Endodermal cell (in vitro differentiated cells): ENCODE data around the gene ANKRD39. TPM values are rescaled to one million over a fixed set of nuclear protein-coding genes. Genes with fewer than 3 reads are reported as not detected.

ENCODE experiments used
- DNase-seq: peaks from one replicate; pipeline ENCODE4 v3.0.0-alpha.2; 2017
- H3K27ac ChIP-seq: 2 replicates; pipeline ENCODE4 v1.5.1; 2013; ENCODE audit warnings: mild to moderate bottlenecking, low read depth, low read length, moderate library complexity
- H3K27me3 ChIP-seq: 2 replicates; pipeline ENCODE4 v1.6.1; 2013; ENCODE audit warnings: mild to moderate bottlenecking, low read length, moderate library complexity; ENCODE audit not compliant: insufficient read depth, control insufficient read depth, poor library complexity, severe bottlenecking
- H3K36me3 ChIP-seq: 2 replicates; pipeline ENCODE4 v1.7.0; 2013; ENCODE audit warnings: mild to moderate bottlenecking, low read length, moderate library complexity; ENCODE audit not compliant: control insufficient read depth, insufficient read depth
- H3K4me1 ChIP-seq: one replicate; pipeline ENCODE4 v1.7.0; 2013; ENCODE audit warnings: low read length; ENCODE audit not compliant: control insufficient read depth, insufficient read depth
- H3K4me3 ChIP-seq: 2 replicates; pipeline ENCODE4 v1.5.1; 2013; ENCODE audit warnings: mild to moderate bottlenecking, low read length, moderate library complexity
- H3K9ac ChIP-seq: 2 replicates; pipeline ENCODE4 v1.6.1; 2013; ENCODE audit warnings: mild to moderate bottlenecking, low read length, moderate library complexity; ENCODE audit not compliant: poor library complexity, severe bottlenecking; ENCODE audit errors: extremely low read depth
- H3K9me3 ChIP-seq: 2 replicates; pipeline ENCODE4 v1.6.1; 2013; ENCODE audit warnings: mild to moderate bottlenecking, low read length, moderate library complexity; ENCODE audit not compliant: control insufficient read depth
- H3K27ac Mint-ChIP-seq: 2 replicates; pipeline ENCODE4 v1.8.0; 2020; ENCODE audit warnings: mixed read lengths
- H3K27me3 Mint-ChIP-seq: 2 replicates; pipeline ENCODE4 v1.8.0; 2021; ENCODE audit warnings: mild to moderate bottlenecking, mixed read lengths; ENCODE audit not compliant: insufficient read depth
- H3K36me3 Mint-ChIP-seq: 2 replicates; pipeline ENCODE4 v1.8.0; 2020; ENCODE audit warnings: low read depth, mixed read lengths
- H3K4me1 Mint-ChIP-seq: 2 replicates; pipeline ENCODE4 v1.8.0; 2020; ENCODE audit warnings: mixed read lengths
- H3K4me3 Mint-ChIP-seq: 2 replicates; pipeline ENCODE4 v1.8.0; 2020; ENCODE audit warnings: mild to moderate bottlenecking, moderate library complexity, mixed read lengths
- H3K9me3 Mint-ChIP-seq: 2 replicates; pipeline ENCODE4 v1.8.0; 2020; ENCODE audit warnings: mild to moderate bottlenecking, mixed read lengths
- WGBS, 2 experiments: methylation state at CpG; one replicate each; pipeline versions ENCODE4 v1.1.5 to v1.1.7; 2013; ENCODE audit warnings: missing lambda C conversion rate in 2 of 2, mixed read lengths in 1 of 2; ENCODE audit not compliant: insufficient coverage in 1 of 2, insufficient read length in 1 of 2; 5-methylcytosine and 5-hydroxymethylcytosine counted together
- total RNA-seq, 2 donors: library from RNA; stranded (reverse); fragmentation: NEBNext Ultra II Directional in 1 of 2; extraction: Animal tissue kit (Norgen Biotek cat#: 25700) in 1 of 2; gene quantifications; 2 replicates in 1 of 2; 3 replicates in 1 of 2; pipeline ENCODE4 v1.2.1, GENCODE V29; 2021
- TF ChIP-seq, protein P1 (sequence below): fragments of 200-600 bp; sonication (generic); conservative IDR thresholded peaks from 2 replicates; pipeline ENCODE4 v1.5.0; 2021; ENCODE audit warnings: antibody characterized with exemption, mild to moderate bottlenecking

ANKRD39 gene
- total RNA-seq, 2 donors from 2014 or later = 14.6 to 16.7 TPM

DNA sequence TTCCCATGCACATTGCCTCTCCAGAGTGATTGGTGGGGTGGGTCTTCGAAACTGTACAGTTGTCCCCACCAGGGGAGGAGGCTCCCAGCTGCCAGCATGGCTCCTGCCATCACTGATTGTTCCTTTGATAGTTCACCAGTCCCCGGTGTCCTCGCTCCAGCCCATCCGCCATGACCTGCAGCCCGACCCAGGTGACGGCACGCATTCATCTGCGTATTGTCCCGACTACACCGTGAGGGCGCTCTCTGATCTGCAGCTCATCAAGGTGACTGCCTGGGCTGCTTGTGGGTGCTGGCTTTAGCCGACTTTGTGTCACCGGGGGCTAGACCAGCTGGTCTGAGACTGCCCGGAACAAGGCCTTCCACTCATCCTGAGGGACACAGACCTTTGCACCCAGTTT, 29.4 kb downstream of the ANKRD39 start:
- no peaks in the 10 kb centered on the region for H3K9me3 Mint-ChIP-seq
- peaks cover 11% of the 10 kb centered on the region for H3K4me1 Mint-ChIP-seq
- H3K4me3 ChIP-seq = no peak overlapping the region
- H3K27me3 Mint-ChIP-seq = no peaks in the 10 kb centered on the region
- H3K4me1 ChIP-seq = peaks cover 17% of the 10 kb centered on the region
- H3K9ac ChIP-seq = no peak overlapping the region
- WGBS, 2 experiments = 95 to 96% methylated on average over 14 of the region's 14 CpGs
- H3K4me3 Mint-ChIP-seq = no peak overlapping the region
- H3K36me3 Mint-ChIP-seq = peaks cover 73% of the 10 kb centered on the region
- H3K9me3 ChIP-seq = no peaks in the 10 kb centered on the region
- TF ChIP-seq, protein P1, sequence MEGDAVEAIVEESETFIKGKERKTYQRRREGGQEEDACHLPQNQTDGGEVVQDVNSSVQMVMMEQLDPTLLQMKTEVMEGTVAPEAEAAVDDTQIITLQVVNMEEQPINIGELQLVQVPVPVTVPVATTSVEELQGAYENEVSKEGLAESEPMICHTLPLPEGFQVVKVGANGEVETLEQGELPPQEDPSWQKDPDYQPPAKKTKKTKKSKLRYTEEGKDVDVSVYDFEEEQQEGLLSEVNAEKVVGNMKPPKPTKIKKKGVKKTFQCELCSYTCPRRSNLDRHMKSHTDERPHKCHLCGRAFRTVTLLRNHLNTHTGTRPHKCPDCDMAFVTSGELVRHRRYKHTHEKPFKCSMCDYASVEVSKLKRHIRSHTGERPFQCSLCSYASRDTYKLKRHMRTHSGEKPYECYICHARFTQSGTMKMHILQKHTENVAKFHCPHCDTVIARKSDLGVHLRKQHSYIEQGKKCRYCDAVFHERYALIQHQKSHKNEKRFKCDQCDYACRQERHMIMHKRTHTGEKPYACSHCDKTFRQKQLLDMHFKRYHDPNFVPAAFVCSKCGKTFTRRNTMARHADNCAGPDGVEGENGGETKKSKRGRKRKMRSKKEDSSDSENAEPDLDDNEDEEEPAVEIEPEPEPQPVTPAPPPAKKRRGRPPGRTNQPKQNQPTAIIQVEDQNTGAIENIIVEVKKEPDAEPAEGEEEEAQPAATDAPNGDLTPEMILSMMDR = no peak
- no peak overlapping the region for H3K27ac ChIP-seq
- no peak overlapping the region for H3K27ac Mint-ChIP-seq
- DNase-seq = no peak
- H3K27me3 ChIP-seq = no peaks in the 10 kb centered on the region
- H3K36me3 ChIP-seq = peaks cover 57% of the 10 kb centered on the region

DNA sequence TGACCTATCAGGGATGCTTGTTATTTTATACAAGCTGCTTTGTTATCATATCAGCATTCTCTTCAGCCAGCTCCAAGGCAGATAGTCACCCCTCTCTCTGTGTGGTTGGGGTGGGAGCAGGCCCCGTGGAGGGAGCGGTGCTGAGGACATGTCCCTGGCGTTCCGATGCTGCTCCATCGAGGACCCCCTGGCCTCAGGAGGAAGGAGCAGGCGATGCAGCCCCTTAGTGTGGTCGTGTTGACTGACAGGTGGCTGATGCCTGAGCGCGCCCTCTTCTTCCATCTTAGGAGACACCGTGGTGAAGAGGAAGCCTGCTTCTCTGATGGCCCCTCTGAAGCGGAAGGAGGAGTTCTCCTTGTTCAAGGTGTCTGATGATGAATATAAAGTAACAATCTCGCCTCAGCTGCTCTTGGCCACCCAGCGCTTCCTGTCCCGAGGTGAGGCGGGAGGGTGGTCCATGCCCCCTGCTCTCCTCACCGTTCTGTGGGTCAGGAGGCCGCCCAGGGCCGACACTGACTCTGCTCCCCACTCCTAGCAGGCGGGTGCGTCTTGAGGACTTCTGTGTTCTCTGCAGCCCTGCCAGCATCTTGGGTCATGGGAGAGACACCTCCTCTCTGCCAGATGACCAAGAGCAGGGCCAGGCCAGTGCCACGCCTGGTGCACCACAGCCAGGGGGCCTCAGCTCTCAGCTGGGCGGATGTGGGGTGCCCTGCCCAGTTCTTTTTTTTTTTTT, 31.1 kb downstream of the ANKRD39 start:
- H3K4me1 ChIP-seq = peaks cover 4% of the 10 kb centered on the region
- no peaks in the 10 kb centered on the region for H3K9me3 Mint-ChIP-seq
- no peak overlapping the region for H3K27ac Mint-ChIP-seq
- WGBS, 2 experiments = 95 to 96% methylated on average over 15 to 22 of the region's 22 CpGs
- no peak overlapping the region for H3K4me3 Mint-ChIP-seq
- no peaks in the 10 kb centered on the region for H3K9me3 ChIP-seq
- H3K36me3 ChIP-seq = peaks cover 51% of the 10 kb centered on the region
- no peak overlapping the region for H3K4me3 ChIP-seq
- TF ChIP-seq, protein P1 = no peak
- peaks cover 60% of the 10 kb centered on the region for H3K36me3 Mint-ChIP-seq
- H3K27me3 Mint-ChIP-seq = no peaks in the 10 kb centered on the region
- no peak overlapping the region for H3K9ac ChIP-seq
- H3K27ac ChIP-seq = no peak overlapping the region
- no peak for DNase-seq
- H3K4me1 Mint-ChIP-seq = peaks cover 5% of the 10 kb centered on the region
- no peaks in the 10 kb centered on the region for H3K27me3 ChIP-seq

DNA sequence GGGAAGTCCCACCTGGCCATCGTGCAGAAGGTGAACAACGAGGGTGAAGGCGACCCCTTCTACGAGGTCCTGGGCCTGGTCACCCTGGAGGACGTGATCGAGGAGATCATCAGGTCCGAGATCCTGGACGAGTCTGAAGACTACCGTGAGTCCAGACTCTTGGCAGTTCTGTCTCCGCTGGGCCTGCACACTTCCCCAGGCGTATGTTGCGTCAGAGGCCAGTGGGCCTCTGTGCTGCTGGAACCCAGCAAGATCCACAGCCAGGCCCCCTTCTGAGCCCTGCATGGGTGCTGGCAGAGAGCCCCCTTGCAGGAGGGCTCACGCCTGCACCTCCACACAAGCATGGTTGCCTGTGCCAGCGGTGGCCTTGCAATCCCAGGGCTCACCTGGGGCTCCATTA, 32.8 kb downstream of the ANKRD39 start:
- H3K4me3 Mint-ChIP-seq = no peak overlapping the region
- Histone ChIP-seq H3K4me1 (peaks cover 4% of the 10 kb centered on the region), H3K9me3 (no peaks in the 10 kb centered on the region), H3K27me3 (no peaks in the 10 kb centered on the region), H3K27ac (no peak overlapping the region), H3K9ac (no peak overlapping the region), H3K4me3 (no peak overlapping the region), H3K36me3 (peaks cover 45% of the 10 kb centered on the region)
- DNase-seq = no peak
- peaks cover 59% of the 10 kb centered on the region for H3K36me3 Mint-ChIP-seq
- TF ChIP-seq, protein P1 = no peak
- peak overlapping the region; percentile 66 for H3K27ac Mint-ChIP-seq
- no peaks in the 10 kb centered on the region for H3K9me3 Mint-ChIP-seq
- H3K27me3 Mint-ChIP-seq = peaks cover 3% of the 10 kb centered on the region
- 95 to 96% methylated on average over 12 to 14 of the region's 14 CpGs for WGBS, 2 experiments
- H3K4me1 Mint-ChIP-seq = peaks cover 14% of the 10 kb centered on the region
